Stimulated activated naive B cell treated with anti-CD40 and anti-IgM and Interleukin-4, amounts not matched to agents 10 μg/mL and 1 μg/mL and 100 μg/mL, for 72 hours (primary cell): ENCODE measurements around the gene RAB24.

Experiments used
- ATAC-seq, 2 donors: fragments of 150-1000 bp; cut with Tn5 transposase; replicated peaks; 2 replicates each; pipeline ENCODE4 v1.10.0; 2021; ENCODE audit warnings: moderate library complexity in 1 of 2
- DNase-seq: peaks from one replicate; pipeline ENCODE4 v3.0.0; 2021
- H3K27ac Mint-ChIP-seq: one replicate; pipeline ENCODE4 v1.8.0; 2022; ENCODE audit warnings: mild to moderate bottlenecking, mixed read lengths
- H3K27me3 Mint-ChIP-seq, 2 donors: one replicate each; pipeline ENCODE4 v1.8.0; 2022; ENCODE audit warnings: mixed read lengths in 2 of 2
- H3K36me3 Mint-ChIP-seq, 2 donors: one replicate each; pipeline ENCODE4 v1.8.0; 2022; ENCODE audit warnings: mixed read lengths in 2 of 2, mild to moderate bottlenecking in 1 of 2
- H3K4me1 Mint-ChIP-seq, 2 donors: one replicate each; pipeline ENCODE4 v1.8.0; 2022; ENCODE audit warnings: mixed read lengths in 2 of 2, mild to moderate bottlenecking in 1 of 2
- H3K4me3 Mint-ChIP-seq, 2 donors: one replicate each; pipeline ENCODE4 v1.8.0; 2022; ENCODE audit warnings: mild to moderate bottlenecking in 2 of 2, mixed read lengths in 2 of 2, moderate library complexity in 1 of 2
- H3K9me3 Mint-ChIP-seq, 2 donors: one replicate each; pipeline ENCODE4 v1.8.0; 2022; ENCODE audit warnings: mixed read lengths in 2 of 2, mild to moderate bottlenecking in 1 of 2

The RAB24 gene

DNA sequence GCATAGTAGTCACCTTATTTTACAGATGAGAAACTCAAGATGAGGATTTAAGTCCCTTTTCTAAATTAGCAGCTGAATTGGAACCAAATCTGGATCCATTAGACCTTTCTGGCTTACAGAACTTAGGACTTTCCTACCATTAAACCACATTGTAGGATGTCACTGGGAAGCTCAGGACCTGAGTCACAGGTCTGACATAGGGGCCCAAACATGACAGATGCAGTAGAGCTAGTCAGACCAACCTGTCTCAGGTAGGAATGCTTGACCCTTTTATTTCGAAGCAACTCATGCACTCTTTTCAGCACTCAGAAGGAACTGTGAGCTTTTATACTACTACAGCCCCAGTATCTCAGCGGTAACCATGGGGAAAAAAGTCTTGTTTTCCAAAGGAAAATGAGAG is 2.6 kb downstream of the RAB24 start:
- Mint-ChIP-seq H3K9me3 (no peaks in the 10 kb centered on the region), H3K27ac (peak overlapping the region; percentile 84), H3K4me1 (peaks cover 57 to 81% of the 10 kb centered on the region in 2 donors), H3K36me3 (peaks cover 19 to 51% of the 10 kb centered on the region in 2 donors), H3K4me3 (peak overlapping the region in 1 of 2 donors; percentile 90), H3K27me3 (no peaks in the 10 kb centered on the region)
- DNase-seq (no peak), ATAC-seq (no peak)

DNA sequence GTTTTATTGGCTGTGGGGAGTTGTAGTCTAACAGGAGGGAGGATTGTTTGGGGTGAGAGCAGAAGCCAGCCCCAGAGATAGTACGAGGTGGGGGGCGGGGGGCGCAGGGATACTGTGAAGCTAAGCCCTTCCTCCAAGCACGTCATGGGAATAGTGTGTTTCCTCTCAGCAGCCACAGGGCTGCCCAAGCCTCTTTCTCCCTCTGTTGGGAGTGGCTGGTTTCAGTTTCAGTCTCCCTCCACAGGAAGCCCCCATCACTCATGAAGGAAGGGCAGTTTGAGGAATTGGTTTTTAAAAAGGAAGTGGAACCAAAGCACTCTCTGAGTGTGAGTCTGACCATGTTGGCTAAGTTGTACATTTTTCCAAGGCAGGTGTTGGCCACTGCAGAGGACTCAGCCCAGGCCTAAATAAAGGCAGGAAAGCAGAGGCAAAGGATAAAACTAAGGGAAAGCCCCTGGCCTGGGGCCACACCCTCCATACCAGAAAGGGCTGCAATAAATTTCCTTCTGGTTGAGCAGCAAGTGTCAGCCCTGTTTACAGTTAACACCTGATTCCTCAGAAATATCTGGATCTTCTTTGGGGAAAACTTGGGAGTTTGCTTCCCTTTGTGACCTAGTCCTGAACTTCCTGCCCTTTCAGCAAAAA is 3.2 kb downstream of the RAB24 start:
- Mint-ChIP-seq H3K36me3 (peaks cover 22 to 51% of the 10 kb centered on the region in 2 donors), H3K4me1 (peaks cover 60 to 81% of the 10 kb centered on the region in 2 donors), H3K9me3 (no peaks in the 10 kb centered on the region), H3K27me3 (no peaks in the 10 kb centered on the region), H3K4me3 (peak overlapping the region; percentile 66 to 69), H3K27ac (peak overlapping the region; percentile 92)
- DNase-seq = peak; percentile 74
- ATAC-seq = peak; percentile 77

DNA sequence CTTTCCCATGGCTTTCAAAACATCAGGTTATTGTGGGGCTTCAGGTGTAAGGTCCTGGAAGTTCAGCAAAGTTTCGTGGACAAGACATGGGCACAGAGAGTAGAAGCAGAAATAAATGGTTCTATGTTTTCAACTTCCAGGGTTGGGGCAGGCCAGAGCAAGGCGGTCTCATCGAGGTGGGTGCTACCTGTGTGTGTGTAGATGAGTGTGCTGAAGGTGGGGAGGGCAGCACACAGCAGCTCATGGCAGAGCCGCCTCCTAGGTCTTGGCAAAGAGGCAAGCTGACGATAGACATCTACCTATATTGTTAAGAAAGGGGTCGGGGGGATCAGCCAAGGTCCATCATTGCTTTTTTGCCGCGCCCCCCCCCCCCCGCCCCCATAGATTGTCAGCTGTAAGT is 3.8 kb downstream of the RAB24 start:
- Mint-ChIP-seq H3K27ac (peak overlapping the region; percentile 68), H3K36me3 (peaks cover 28 to 51% of the 10 kb centered on the region in 2 donors), H3K27me3 (no peaks in the 10 kb centered on the region), H3K4me3 (no peak overlapping the region), H3K4me1 (peaks cover 60 to 81% of the 10 kb centered on the region in 2 donors), H3K9me3 (no peaks in the 10 kb centered on the region)
- ATAC-seq (no peak), DNase-seq (no peak)

DNA sequence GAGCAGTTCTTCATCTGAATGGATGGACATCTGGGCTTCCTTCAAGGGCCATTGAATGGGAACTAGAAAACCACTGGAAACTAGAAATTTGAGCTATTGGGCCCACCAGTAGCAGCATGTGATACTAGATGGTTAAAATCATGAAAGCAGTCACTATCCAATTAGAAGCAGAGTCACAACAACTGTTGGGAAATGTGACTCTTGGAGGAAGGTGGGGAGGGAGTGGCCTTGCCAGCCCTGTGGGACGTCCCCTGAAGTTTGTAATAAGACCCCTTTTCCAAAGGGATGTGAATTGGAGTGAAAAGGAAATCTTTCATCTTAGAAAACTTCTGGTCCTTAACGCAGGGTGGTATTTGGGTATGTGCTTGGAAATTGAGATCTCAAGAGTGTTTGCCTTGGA is 5.6 kb downstream of the RAB24 start:
- DNase-seq = no peak
- H3K36me3 Mint-ChIP-seq = peaks cover 37 to 53% of the 10 kb centered on the region in 2 donors
- no peak overlapping the region for H3K4me3 Mint-ChIP-seq
- peaks cover 57 to 70% of the 10 kb centered on the region in 2 donors for H3K4me1 Mint-ChIP-seq
- no peaks in the 10 kb centered on the region for H3K27me3 Mint-ChIP-seq
- no peaks in the 10 kb centered on the region for H3K9me3 Mint-ChIP-seq
- H3K27ac Mint-ChIP-seq = no peak overlapping the region
- no peak for ATAC-seq

DNA sequence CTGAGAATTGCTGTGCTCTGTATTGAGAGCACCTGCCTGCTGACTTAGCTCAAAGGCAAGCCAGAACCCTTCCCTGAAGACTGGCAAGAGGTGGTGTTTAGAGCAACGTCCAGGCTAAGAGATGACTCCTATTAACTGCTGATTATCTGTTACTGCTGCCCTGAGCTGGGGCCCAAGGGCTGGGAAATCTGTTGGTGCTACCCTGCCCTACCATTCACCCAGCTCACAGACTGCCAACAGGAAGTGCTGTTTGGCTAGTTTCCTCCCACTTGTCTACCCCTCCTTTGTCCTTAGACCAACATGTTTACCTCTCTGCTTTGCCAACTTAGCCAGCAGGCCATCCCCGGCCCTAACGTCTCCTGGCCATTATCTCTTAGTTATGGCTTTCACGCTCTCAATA is 6.9 kb downstream of the RAB24 start:
- peak overlapping the region in 1 of 2 donors; percentile 58 for H3K4me3 Mint-ChIP-seq
- H3K4me1 Mint-ChIP-seq = peaks cover 47 to 56% of the 10 kb centered on the region in 2 donors
- H3K27ac Mint-ChIP-seq = peak overlapping the region; percentile 87
- DNase-seq (no peak), ATAC-seq (no peak)
- no peaks in the 10 kb centered on the region for H3K27me3 Mint-ChIP-seq
- no peaks in the 10 kb centered on the region for H3K9me3 Mint-ChIP-seq
- peaks cover 43 to 63% of the 10 kb centered on the region in 2 donors for H3K36me3 Mint-ChIP-seq

DNA sequence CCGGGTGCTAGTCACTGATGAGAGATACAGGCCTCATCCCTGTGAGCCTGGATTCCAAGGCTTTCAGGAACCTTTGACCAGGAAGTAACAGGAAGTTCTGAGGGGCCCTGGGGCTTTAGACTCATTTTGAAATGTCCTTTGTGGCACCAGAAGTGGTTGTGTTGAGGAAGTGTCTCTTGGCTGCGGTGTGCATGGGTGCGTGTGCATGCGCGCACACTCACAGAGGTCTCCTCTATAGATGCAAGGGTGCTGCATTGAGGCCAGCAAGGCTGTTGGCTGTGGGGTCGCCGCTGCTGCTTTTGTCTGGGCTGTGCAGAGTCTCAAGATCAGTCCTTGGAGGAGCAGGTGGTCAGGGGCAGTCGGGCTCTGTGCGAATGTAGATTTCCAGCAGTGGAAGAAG is 7.6 kb downstream of the RAB24 start:
- Mint-ChIP-seq H3K4me1 (peaks cover 44 to 53% of the 10 kb centered on the region in 2 donors), H3K27ac (peak overlapping the region; percentile 84), H3K27me3 (no peaks in the 10 kb centered on the region), H3K36me3 (peaks cover 45 to 66% of the 10 kb centered on the region in 2 donors), H3K9me3 (no peaks in the 10 kb centered on the region), H3K4me3 (peak overlapping the region in 1 of 2 donors; percentile 38)
- ATAC-seq (peak; percentile 32 to 49), DNase-seq (no peak)

DNA sequence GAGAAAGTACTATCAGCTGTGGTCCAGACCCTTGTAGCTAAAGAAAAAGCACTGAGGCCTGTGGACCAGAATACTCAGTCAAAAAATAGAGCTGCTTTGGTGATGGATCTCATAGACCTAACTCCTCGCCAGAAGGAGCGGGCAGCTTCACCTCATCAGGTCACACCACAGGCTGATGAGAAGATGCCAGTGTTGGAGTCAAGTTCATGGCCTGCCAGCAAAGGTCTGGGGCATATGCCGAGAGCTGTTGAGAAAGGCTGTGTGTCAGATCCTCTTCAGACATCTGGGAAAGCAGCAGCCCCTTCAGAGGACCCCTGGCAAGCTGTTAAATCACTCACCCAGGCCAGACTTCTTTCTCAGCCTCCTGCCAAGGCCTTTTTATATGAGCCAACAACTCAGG is 8.9 kb downstream of the RAB24 start:
- peaks cover 36 to 51% of the 10 kb centered on the region in 2 donors for H3K4me1 Mint-ChIP-seq
- no peak for DNase-seq
- H3K27me3 Mint-ChIP-seq = no peaks in the 10 kb centered on the region
- H3K4me3 Mint-ChIP-seq = no peak overlapping the region
- no peak for ATAC-seq
- H3K36me3 Mint-ChIP-seq = peaks cover 52 to 75% of the 10 kb centered on the region in 2 donors
- H3K9me3 Mint-ChIP-seq = no peaks in the 10 kb centered on the region
- peak overlapping the region; percentile 25 for H3K27ac Mint-ChIP-seq

DNA sequence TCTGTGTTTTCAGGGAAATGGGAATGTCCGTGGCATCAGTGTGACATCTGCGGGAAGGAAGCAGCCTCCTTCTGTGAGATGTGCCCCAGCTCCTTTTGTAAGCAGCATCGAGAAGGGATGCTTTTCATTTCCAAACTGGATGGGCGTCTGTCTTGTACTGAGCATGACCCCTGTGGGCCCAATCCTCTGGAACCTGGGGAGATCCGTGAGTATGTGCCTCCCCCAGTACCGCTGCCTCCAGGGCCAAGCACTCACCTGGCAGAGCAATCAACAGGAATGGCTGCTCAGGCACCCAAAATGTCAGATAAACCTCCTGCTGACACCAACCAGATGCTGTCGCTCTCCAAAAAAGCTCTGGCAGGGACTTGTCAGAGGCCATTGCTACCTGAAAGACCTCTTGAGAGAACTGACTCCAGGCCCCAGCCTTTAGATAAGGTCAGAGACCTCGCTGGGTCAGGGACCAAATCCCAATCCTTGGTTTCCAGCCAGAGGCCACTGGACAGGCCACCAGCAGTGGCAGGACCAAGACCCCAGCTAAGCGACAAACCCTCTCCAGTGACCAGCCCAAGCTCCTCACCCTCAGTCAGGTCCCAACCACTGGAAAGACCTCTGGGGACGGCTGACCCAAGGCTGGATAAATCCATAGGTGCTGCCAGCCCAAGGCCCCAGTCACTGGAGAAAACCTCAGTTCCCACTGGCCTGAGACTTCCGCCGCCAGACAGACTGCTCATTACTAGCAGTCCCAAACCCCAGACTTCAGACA is 9.5 kb downstream of the RAB24 start:
- DNase-seq = no peak
- Mint-ChIP-seq H3K4me3 (no peak overlapping the region), H3K27me3 (no peaks in the 10 kb centered on the region), H3K9me3 (no peaks in the 10 kb centered on the region), H3K36me3 (peaks cover 56 to 76% of the 10 kb centered on the region in 2 donors), H3K27ac (peak overlapping the region; percentile 25), H3K4me1 (peaks cover 33 to 49% of the 10 kb centered on the region in 2 donors)
- no peak for ATAC-seq

DNA sequence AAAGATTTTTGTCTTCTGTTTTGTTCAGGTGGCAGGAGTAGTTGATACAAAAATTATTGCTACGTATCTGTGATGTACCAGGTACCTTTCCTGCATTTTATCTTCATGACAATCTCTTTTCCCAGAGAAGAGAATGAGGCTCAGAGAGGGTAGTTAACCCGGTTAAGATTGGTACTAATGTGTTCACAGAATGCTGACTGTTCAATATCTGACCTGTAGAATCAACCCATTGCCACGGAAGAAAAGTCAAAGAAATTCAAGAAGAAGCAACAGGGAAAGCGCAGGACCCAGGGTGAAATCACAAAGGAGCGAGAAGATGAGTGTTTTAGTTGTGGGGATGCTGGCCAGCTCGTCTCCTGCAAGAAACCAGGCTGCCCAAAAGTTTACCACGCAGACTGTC is 11.8 kb downstream of the RAB24 start:
- Mint-ChIP-seq H3K9me3 (no peaks in the 10 kb centered on the region), H3K4me1 (peaks cover 22 to 41% of the 10 kb centered on the region in 2 donors), H3K27me3 (no peaks in the 10 kb centered on the region), H3K27ac (no peak overlapping the region), H3K4me3 (no peak overlapping the region), H3K36me3 (peaks cover 55 to 69% of the 10 kb centered on the region in 2 donors)
- DNase-seq (no peak), ATAC-seq (no peak)

DNA sequence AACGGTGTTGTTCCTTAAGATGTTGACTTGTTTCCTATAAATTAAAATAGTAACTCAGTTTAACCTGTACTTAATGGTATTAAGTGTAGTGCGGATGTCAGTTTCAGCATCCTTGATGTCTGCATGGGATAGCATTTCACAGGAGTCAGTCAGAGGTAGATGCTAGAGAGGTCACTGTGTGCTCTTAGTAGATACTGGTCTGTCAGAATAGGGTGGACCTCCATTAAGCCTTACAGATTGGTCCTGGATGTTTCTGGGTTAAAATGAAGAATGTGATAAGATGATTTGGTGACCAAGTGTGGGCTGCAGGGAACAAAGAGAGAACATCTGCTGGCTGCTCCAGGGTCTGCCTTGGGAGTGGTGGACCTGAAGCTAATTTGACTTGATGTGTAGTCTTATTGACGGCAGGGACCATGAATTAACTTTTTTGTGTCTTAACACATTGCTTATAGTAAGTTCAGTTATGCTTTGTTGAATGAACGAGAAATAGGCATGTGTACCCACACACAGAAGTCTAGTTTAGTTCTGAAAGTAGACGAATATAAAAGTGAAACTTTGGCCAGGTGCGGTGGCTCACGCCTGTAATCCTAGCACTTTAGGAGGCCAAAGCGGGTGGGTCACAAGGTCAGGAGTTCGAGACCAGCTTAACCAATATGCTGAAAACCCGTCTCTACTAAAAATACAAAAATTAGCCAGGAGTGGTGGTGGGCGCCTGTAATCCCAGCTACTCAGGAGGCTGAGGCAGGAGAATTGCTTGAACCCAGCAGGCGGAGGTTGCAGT is 12.5 kb downstream of the RAB24 start:
- Mint-ChIP-seq H3K36me3 (peaks cover 53 to 65% of the 10 kb centered on the region in 2 donors), H3K27me3 (no peaks in the 10 kb centered on the region), H3K4me1 (peaks cover 14 to 34% of the 10 kb centered on the region in 2 donors), H3K9me3 (no peaks in the 10 kb centered on the region), H3K4me3 (no peak overlapping the region), H3K27ac (peak overlapping the region; percentile 27)
- DNase-seq = no peak
- peak; percentile 77 to 78 for ATAC-seq

DNA sequence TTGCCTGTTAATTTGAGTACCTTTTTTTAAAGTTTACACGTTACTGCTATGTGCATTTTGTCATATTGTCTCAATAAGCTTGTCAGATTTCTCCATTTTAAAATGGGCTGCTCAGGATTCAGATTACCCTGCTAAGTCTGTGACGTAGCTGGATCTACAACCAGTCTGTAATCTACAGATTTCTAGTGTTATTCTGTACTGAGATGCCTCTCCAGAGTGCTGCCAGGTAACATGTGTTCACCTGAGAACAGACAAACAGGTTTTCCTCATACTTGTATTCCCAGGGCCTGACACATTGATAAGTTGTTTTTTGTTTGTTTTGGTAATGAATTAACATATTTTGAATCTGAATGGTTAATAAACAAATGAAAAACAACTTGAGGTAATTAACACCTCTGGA is 15.3 kb downstream of the RAB24 start:
- Mint-ChIP-seq H3K4me1 (peaks cover 4 to 18% of the 10 kb centered on the region in 2 donors), H3K4me3 (no peak overlapping the region), H3K27ac (no peak overlapping the region), H3K27me3 (no peaks in the 10 kb centered on the region), H3K9me3 (no peaks in the 10 kb centered on the region), H3K36me3 (peaks cover 40 to 58% of the 10 kb centered on the region in 2 donors)
- no peak for DNase-seq
- no peak for ATAC-seq

DNA sequence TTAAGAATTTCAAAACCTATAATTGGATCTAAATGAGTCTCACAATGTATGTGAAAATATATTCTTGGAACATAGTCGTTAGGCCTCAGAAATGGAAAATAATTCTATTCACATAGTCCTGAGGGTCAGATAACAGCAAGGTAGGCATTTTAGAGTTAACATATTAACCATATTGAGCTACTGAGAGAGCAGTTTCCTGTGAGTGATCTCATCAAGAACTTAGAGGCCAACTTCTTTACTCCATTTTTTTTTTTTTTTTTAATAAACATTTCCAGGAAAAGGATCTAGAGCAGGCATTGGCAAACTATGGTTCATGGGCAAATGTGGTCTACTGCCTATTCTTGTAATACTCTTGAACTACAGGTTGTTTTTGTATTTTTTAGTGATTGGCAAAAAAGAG is 26.6 kb downstream of the RAB24 start:
- ATAC-seq = no peak
- Mint-ChIP-seq H3K4me3 (no peak overlapping the region), H3K4me1 (peaks cover 0 to 6% of the 10 kb centered on the region in 2 donors)

DNA sequence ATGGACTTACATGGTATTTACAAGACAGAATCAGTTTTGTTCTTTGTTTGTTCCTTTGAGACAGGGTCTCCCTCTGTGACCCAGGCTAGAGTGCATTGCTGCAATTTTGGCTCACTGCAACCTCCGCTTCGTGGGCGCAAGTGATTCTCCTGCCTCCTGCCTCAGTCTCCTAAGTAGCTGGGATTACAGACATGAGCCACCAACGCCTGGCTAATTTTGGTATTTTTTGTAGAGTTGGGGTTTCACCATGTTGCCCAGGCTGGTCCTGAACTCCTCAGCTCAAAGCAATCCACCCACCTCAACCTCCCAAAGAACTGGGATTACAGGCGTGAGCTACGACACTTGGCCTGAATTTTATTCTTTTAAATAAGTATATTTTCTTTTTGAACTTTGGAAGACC is 27.6 kb downstream of the RAB24 start:
- Mint-ChIP-seq H3K36me3 (peaks cover 28 to 68% of the 10 kb centered on the region in 2 donors), H3K4me3 (no peak overlapping the region), H3K4me1 (peaks cover 0 to 6% of the 10 kb centered on the region in 2 donors), H3K9me3 (no peaks in the 10 kb centered on the region), H3K27ac (no peak overlapping the region), H3K27me3 (no peaks in the 10 kb centered on the region)
- no peak for DNase-seq
- no peak for ATAC-seq

More for the DNA sequence above, 26.6 kb downstream of the RAB24 start:
- Mint-ChIP-seq H3K27ac (peak overlapping the region; percentile 47), H3K27me3 (no peaks in the 10 kb centered on the region), H3K9me3 (no peaks in the 10 kb centered on the region), H3K36me3 (peaks cover 34 to 69% of the 10 kb centered on the region in 2 donors)
- no peak for DNase-seq

DNA sequence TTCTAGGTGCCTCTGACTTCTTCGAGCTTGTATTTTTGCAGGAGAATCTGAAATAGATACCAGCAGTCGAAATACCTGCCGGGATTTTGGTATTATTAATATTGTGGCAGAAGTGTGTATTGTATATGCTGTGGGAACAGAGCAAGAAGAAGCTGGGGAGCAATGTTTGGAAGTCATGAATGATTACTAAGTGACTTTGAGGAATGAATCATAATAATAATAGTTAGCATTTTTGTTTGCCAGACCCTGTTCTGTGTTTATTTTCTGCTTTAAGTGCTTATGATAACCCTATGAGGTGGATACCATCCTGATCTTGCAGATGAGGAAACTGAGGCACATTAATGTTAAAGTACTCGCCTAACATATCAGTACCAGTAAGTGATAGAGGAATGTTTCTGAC is 32.4 kb downstream of the RAB24 start:
- no peaks in the 10 kb centered on the region for H3K9me3 Mint-ChIP-seq
- peaks cover 33 to 50% of the 10 kb centered on the region in 2 donors for H3K36me3 Mint-ChIP-seq

More for the DNA sequence above, 32.4 kb downstream of the RAB24 start:
- Mint-ChIP-seq H3K27me3 (no peaks in the 10 kb centered on the region), H3K27ac (no peak overlapping the region), H3K4me3 (no peak overlapping the region), H3K4me1 (no peaks in the 10 kb centered on the region)
- ATAC-seq (no peak), DNase-seq (no peak)
